NCI-H1930 (cell line): Measurements from ENCODE around the gene SLC2A11.
"Not testable (repeated sequence)": the region's sequence is repeated elsewhere in the genome, so short reads cannot be mapped to it uniquely, and the experiment has no call there.

Experiments used
- DNase-seq, 2 experiments: peaks; one replicate each; lab custom pipeline; 2025; lab: John Stamatoyannopoulos, UW

Gene SLC2A11

GRCh38 chr22:23908587-23909205, 51.0 kb downstream of the SLC2A11 start:
- no peak for DNase-seq

- no peak for DNase-seq
These were observed 51.7 kb downstream of the SLC2A11 start for GRCh38 chr22:23909296-23909898.

GRCh38 chr22:23910496-23911190, 53.0 kb downstream of the SLC2A11 start:
- no peak for DNase-seq

GRCh38 chr22:23911318-23911980, 53.8 kb downstream of the SLC2A11 start:
- no peak for DNase-seq

- no peak for DNase-seq
These were observed 54.7 kb downstream of the SLC2A11 start for GRCh38 chr22:23912293-23912903.

GRCh38 chr22:23913306-23913660, 55.6 kb downstream of the SLC2A11 start:
- no peak for DNase-seq

- DNase-seq = peak; percentile 98 to 99
These were observed 56.1 kb downstream of the SLC2A11 start for GRCh38 chr22:23913661-23914353.

GRCh38 chr22:23915290-23915689, 57.6 kb downstream of the SLC2A11 start:
- DNase-seq = no peak

GRCh38 chr22:23920267-23920611, 62.6 kb downstream of the SLC2A11 start:
- DNase-seq = not testable (repeated sequence)

- DNase-seq = not testable (repeated sequence)
These were observed 64.0 kb downstream of the SLC2A11 start for GRCh38 chr22:23921586-23922201.

GRCh38 chr22:23922921-23923320, 65.2 kb downstream of the SLC2A11 start:
- no peak for DNase-seq

- DNase-seq = no peak
These were observed 67.4 kb downstream of the SLC2A11 start for GRCh38 chr22:23925020-23925606.

- DNase-seq = no peak
These were observed 68.9 kb downstream of the SLC2A11 start for GRCh38 chr22:23926561-23926960.
